K562 (cell line): ENCODE results near the gene HELZ.

Experiments used
- MED1 ChIP-seq: sonication (generic); formaldehyde crosslinking; IDR thresholded peaks from 2 replicates; pipeline ENCODE4 v1.8.1; 2023; ENCODE audit warnings: missing genetic modification reagents, borderline replicate concordance
- STAG1 ChIP-seq: sonication (generic); formaldehyde crosslinking; IDR thresholded peaks from 2 replicates; pipeline ENCODE4 v1.5.0; 2020; ENCODE audit warnings: missing genetic modification reagents, borderline replicate concordance

GRCh38 chr17:67051155-67051538, 193.8 kb downstream of the HELZ start:
- TF ChIP-seq MED1 (CRISPR knock-in tag) (no peak), STAG1 (CRISPR knock-in tag) (no peak)
